Bone marrow (tissue), 2 donors: ENCODE measurements around the gene MCU.
A peak's percentile ranks its signal among the peaks of the same experiment; 100 is the strongest.

Source experiments
- DNase-seq, 2 donors: peaks; one replicate each; lab custom pipeline; 2025; lab: John Stamatoyannopoulos, UW

MCU gene

DNA sequence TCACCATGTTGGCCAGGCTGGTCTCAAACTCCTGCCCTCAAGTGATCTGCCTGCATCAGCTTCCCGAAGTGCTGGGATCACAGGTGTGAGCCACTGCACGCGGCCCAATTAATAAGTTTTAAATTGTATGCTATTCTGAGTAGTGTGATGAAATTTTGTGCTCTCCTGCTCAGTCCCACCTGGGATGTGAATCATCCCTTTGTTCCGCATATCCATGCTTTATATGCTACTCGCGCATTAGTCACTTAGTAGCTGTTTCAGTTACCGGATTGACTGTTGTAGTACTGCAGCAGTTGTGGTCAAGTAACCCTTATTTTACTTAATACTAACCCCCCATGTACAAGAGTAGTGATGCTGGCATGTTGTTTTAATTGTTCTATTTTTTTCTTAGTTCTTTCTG lies 154.3 kb downstream of the MCU start:
- no peak for DNase-seq

- no peak for DNase-seq
These were observed 155.7 kb downstream of the MCU start for GRCh38 chr10:72847681-72848080.

DNA sequence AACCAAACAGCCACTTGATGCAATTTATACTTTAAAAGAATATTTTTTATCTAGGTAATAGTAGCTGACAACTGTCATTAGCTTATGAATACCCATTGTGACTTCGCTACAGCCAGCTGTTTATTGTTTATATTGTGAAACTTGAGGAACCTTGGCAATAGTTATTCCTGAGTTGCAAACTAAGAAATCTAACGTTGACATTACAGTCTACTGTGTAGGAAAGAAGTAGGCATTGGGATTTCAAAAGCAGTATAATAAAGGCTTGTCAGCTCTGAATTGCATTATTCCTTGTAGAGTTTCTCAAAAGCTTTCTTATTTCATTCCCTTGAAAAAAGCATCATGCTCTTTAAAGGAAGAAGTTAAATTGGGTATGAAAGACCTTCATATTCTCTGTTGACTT lies 158.9 kb downstream of the MCU start:
- DNase-seq: no peak

- no peak for DNase-seq
These were observed 159.6 kb downstream of the MCU start for GRCh38 chr10:72851509-72851908.

GRCh38 chr10:72852508-72852907 lies 160.6 kb downstream of the MCU start:
- no peak for DNase-seq

DNA sequence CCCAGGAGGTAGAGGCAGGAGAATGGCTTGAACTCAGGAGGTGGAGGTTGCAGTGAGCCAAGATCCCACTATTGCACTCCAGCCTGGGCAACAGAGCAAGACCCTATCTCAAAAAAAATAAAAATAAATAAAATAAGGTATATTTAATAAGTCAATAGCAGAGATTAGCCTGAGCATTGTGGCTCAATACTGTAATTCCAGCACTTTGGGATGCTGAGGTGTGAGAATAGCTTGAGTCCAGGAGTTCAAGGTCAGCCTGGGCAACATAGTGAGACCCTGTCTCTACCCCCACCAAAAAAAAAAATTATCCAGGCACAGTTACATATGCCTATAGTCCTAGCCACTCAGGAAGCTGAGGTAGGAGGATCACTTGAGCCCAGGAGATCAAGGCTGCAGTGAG lies 163.2 kb downstream of the MCU start:
- no peak for DNase-seq

GRCh38 chr10:72855790-72856189 lies 163.8 kb downstream of the MCU start:
- no peak for DNase-seq

DNA sequence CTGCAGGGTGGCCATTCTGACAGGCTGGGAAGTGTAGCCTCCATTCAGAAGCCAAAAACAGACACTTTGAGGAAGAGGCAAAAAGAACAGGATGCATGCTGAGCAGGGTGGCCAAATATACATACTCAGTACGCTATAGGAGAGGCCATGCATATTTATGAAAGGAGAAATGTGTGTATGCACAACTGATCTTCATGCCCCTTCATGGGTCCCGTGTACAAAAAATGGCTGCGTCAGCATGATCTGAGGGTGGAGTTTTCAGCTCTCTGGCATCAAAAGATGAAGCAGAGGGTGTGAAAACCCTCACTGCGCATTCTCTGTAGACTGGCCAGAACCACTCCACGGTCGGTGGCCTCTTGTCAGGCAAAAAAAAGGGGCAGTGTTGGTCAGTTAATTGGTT lies 166.1 kb downstream of the MCU start:
- no peak for DNase-seq

- no peak for DNase-seq
These were observed 171.0 kb downstream of the MCU start for GRCh38 chr10:72862957-72863356.

- DNase-seq: peak in 1 of 2 donors; percentile 55
These were observed 183.5 kb downstream of the MCU start for GRCh38 chr10:72875250-72876055.

GRCh38 chr10:72879245-72879644 lies 187.3 kb downstream of the MCU start:
- no peak for DNase-seq

DNA sequence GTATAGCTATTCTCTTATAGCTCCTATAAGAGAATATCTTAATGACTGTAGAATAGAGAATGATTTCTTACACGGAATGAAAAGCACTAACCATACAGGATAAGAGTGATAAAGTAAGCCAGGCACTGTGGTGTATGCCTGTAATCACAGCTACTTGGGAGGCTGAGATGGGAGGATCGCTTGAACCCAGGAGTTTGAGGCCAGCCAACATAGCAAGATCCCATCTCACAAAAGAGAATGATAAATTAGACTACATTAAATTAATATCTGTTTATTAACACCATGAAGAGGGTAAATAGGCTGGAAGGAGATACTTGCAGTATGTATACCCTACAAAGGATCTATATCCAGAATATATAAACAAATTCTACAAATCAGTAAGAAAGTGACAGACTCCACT lies 189.3 kb downstream of the MCU start:
- DNase-seq: no peak

GRCh38 chr10:72883861-72884260 lies 191.9 kb downstream of the MCU start:
- no peak for DNase-seq

DNA sequence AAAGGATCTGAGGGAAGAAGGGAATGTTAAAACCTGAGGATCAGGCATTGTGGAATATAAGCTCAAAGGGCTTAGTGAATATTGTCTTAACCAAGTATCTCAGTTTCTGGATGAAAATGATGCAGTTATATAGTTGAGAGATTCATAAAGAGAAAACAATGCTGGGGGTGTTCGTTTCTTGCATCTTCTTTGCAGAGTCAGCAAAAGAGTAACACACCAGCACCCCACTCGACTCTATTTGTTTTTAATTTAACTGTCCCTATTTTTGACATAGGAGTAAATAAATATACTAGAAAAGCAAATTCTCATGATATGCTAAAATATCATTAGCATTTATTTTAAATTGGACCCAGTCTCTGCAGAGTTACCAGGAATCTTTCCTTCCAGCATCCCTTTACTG lies 194.0 kb downstream of the MCU start:
- no peak for DNase-seq

- DNase-seq: no peak
These were observed 194.7 kb downstream of the MCU start for GRCh38 chr10:72886621-72887020.

- DNase-seq: peak in 1 of 2 donors; percentile 65
These were observed 195.1 kb downstream of the MCU start for GRCh38 chr10:72887043-72887442.

- no peak for DNase-seq
These were observed 196.3 kb downstream of the MCU start for GRCh38 chr10:72888151-72888638.

GRCh38 chr10:72889391-72889831 lies 197.5 kb downstream of the MCU start:
- DNase-seq: no peak

GRCh38 chr10:72890086-72890485 lies 198.1 kb downstream of the MCU start:
- DNase-seq: no peak

- no peak for DNase-seq
These were observed 201.3 kb downstream of the MCU start, which contains the start of gene OIT3 for GRCh38 chr10:72893136-72893798. OIT3 (plus strand) TSS chr10:72893739; CDS start chr10:72893799, 60 bp downstream.

GRCh38 chr10:72895236-72895850 lies 203.4 kb downstream of the MCU start:
- no peak for DNase-seq

- DNase-seq: no peak
These were observed 206.7 kb downstream of the MCU start for GRCh38 chr10:72898616-72899015.

DNA sequence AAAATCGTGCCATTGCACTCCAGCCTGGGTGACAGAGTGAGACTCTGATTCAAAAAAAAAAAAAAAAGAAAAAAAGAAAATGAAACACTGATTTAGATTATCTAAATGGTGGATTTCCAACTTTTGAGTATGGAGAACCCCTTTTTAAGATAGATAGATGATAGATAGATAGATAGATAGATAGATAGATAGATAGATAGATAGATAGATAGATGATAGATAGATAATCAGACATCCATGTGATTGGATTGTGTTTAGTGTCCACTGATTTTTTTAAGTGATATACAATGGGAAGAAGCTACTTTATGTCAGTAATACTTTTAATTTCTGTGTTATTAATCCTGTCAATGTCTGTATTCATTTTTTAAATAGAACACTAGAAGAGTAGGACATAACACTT lies 207.6 kb downstream of the MCU start:
- DNase-seq: no peak
